Testis (tissue), 2 donors: Measurements from ENCODE around the gene ZNF521.

Experiments used
- CTCF ChIP-seq, 3 experiments: fragments of 450-650 bp in 2 of 3; fragments of 200-600 bp in 1 of 3; sonication (generic) in 1 of 3; IDR thresholded peaks; one replicate each; pipeline ENCODE4 v1.5.1; 2016 to 2019; ENCODE audit warnings: antibody characterized with exemption in 3 of 3, mild to moderate bottlenecking in 2 of 3, moderate library complexity in 1 of 3
- POLR2A ChIP-seq: fragments of 450-650 bp; IDR thresholded peaks from one replicate; pipeline ENCODE4 v1.6.1; 2017; ENCODE audit warnings: antibody characterized with exemption, mild to moderate bottlenecking, moderate library complexity

- no peak for TF ChIP-seq CTCF (IDR thresholded peaks at IDR 0.05)
- TF ChIP-seq POLR2A, result no peak
Observed at GRCh38 chr18:25346561-25346960, 5.4 kb downstream of the ZNF521 start.
